ENCODE data around the gene LARGE2. TPM values are rescaled to one million over a fixed set of nuclear protein-coding genes. Genes with fewer than 3 reads are reported as not detected.

The LARGE2 gene
- total RNA-seq, 4 donors from 2014 or later: 2.5 TPM; not detected in 3

- Histone ChIP-seq H3K27me3 (no peaks in the 10 kb centered on the region), H3K36me3 (peaks cover 0 to 73% of the 10 kb centered on the region in 2 donors), H3K27ac (no peak overlapping the region), H3K4me1 (peaks cover 0 to 17% (median 3%) of the 10 kb centered on the region in 3 donors), H3K4me3 (no peak overlapping the region), H3K9me3 (no peaks in the 10 kb centered on the region)
- ATAC-seq: no peak
- 50% methylated on average over 4 of the region's 15 CpGs; no CpG with 5 or more reads in 1 of the 2 donors for WGBS, 2 donors (ENCODE audit: low coverage in 1 of 2)
- TF ChIP-seq POLR2A (IDR thresholded peaks at IDR 0.05) (no peak), POLR2AphosphoS5 (IDR thresholded peaks at IDR 0.05) (no peak), CTCF (IDR thresholded peaks at IDR 0.05) (no peak), EP300 (IDR thresholded peaks at IDR 0.05) (no peak)
These were observed 41.5 kb upstream of the LARGE2 start for GRCh38 chr11:45880772-45881570.

DNA sequence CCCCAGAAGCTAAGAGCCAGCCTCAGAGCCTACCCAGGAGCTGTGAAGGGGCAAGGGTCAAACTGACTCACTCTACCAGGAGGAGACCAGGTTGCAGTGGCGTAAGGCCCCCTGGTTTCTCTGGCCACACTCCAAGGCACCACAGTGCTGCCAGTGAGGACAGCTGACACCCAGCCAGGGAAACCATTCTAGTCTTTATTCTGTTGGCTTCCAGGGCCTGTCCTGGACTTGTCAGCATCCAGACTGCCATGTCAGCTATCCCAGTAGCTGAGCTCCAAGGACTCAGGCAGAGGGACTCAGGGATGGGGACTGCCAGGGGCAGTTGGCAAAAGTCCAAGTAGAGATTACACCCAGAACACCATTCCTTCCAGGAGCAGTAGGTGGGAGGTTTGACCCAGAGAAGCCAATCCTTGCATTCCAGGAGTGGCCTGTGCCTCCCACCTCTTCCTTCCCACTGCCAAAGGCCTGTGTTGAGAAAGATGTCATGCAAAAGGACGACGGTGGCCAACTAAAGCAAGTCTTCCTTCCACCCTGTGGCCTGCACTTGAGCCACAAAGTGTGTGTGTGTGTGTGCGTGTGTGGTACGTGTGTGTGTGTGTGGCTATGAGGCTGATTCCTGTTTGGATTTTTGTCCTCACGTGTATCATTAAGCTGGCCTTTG, 40.6 kb upstream of the LARGE2 start:
- WGBS, 2 donors (ENCODE audit: low coverage in 1 of 2): 60 to 63% methylated on average over 2 to 5 of the region's 6 CpGs

DNA sequence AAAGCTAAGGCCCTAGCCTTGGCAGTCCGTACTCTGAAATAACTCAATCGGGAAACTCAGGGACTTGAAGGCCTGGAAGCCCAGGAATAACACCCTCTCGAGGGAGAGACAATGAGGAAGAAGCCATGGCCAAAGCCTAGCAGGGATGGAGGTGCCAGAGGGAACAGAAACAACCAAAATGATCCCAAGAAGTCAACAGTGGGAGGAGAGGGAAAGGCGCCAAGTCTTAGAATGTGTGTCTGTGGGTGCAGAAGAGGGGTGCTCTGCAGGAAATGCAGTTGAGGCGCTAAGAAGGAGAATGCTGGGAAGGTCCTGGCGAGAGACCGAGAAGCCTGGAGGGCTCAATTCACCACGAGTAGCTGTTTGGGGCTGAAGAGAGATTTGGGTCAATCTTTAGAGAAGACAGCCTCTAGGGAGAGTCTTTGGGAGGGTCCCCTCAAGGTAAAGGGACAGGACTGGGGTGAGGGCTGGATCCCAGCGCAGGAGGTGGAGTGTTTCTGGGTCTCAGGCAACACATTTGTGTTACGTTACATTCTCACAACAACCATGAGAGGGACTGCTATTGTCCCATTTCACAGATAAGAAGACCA, 37.8 kb upstream of the LARGE2 start:
- no peak for ATAC-seq
- 81 to 85% methylated on average over 6 to 7 of the region's 10 CpGs for WGBS, 2 donors (ENCODE audit: low coverage in 1 of 2)
- peak overlapping the region in 1 of 2 donors; percentile 61 for H3K4me3 ChIP-seq

More for the DNA sequence above, 40.6 kb upstream of the LARGE2 start:
- Histone ChIP-seq H3K27ac (no peak overlapping the region), H3K4me3 (no peak overlapping the region), H3K27me3 (no peaks in the 10 kb centered on the region), H3K36me3 (peaks cover 0 to 65% of the 10 kb centered on the region in 2 donors), H3K9me3 (no peaks in the 10 kb centered on the region), H3K4me1 (peaks cover 0 to 20% (median 3%) of the 10 kb centered on the region in 3 donors)
- TF ChIP-seq EP300 (IDR thresholded peaks at IDR 0.05) (no peak), POLR2AphosphoS5 (IDR thresholded peaks at IDR 0.05) (no peak), POLR2A (IDR thresholded peaks at IDR 0.05) (no peak), CTCF (IDR thresholded peaks at IDR 0.05) (no peak)
- ATAC-seq: no peak

DNA sequence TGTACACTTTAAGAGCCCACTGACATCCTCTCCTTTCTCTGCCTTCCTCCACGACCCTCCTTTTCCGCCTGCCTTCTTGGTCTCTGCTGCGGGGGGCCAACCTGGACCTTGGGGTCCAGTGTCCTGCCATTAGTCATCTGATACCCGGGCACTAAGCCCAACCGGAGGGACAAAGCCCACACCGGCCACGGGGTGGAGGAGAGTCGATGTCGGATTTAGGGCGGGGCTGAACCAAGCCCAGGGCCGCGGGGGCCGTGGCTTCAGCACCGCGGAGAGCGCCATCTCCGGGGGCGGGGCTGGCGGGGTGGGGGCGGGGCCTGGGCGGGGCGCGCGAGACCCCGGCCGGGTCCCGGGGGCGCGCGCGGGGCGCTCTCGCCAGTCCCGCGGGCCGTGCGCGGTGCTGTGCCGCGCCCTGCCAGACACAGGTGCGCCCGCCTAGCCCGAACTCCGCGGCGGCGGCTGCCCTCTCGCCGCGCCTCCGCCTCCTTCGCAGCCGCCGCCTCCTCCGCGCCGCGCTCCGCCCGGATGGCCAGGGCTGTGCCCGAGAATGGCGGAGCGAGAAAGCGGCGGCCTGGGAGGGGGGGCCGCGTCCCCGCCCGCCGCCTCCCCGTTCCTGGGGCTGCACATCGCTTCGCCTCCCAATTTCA, 37.1 kb upstream of the LARGE2 start, which contains the start of gene MAPK8IP1:
MAPK8IP1 (plus strand) TSS at position 378 of the 647 bp plus-strand sequence; CDS start at position 548, 170 bp downstream.
- no peak for TF ChIP-seq EP300 (IDR thresholded peaks at IDR 0.05)
- TF ChIP-seq POLR2AphosphoS5 (IDR thresholded peaks at IDR 0.05): no peak
- no peak for TF ChIP-seq POLR2A (IDR thresholded peaks at IDR 0.05)
- TF ChIP-seq CTCF (IDR thresholded peaks at IDR 0.05): peak in 1 of 4 experiments; percentile 0
- Histone ChIP-seq H3K27me3 (no peaks in the 10 kb centered on the region), H3K4me3 (peak within 1 kb of the TSS; percentile 29 to 61), H3K9me3 (no peaks in the 10 kb centered on the region), H3K4me1 (peaks cover 0 to 20% (median 3%) of the 10 kb centered on the region in 3 donors), H3K27ac (no peak within 1 kb of the TSS), H3K36me3 (peaks cover 0 to 32% of the 10 kb centered on the region in 2 donors)
- WGBS, 2 donors (ENCODE audit: low coverage in 1 of 2): 17 to 20% methylated on average over 1 to 2 of the region's 73 CpGs
- ATAC-seq: peak; percentile 76

More for the DNA sequence above, 37.8 kb upstream of the LARGE2 start:
- Histone ChIP-seq H3K36me3 (peaks cover 0 to 39% of the 10 kb centered on the region in 2 donors), H3K9me3 (no peaks in the 10 kb centered on the region), H3K4me1 (peaks cover 0 to 20% (median 3%) of the 10 kb centered on the region in 3 donors), H3K27ac (no peak overlapping the region), H3K27me3 (no peaks in the 10 kb centered on the region)
- no peak for TF ChIP-seq EP300 (IDR thresholded peaks at IDR 0.05)
- no peak for TF ChIP-seq CTCF (IDR thresholded peaks at IDR 0.05)
- TF ChIP-seq POLR2A (IDR thresholded peaks at IDR 0.05): no peak
- TF ChIP-seq POLR2AphosphoS5 (IDR thresholded peaks at IDR 0.05): no peak

Measured in gastroesophageal sphincter (tissue), 4 donors.